HUES48 (cell line): ENCODE measurements around the gene CCDC124.
"Not testable (repeated sequence)": the region's sequence is repeated elsewhere in the genome, so short reads cannot be mapped to it uniquely, and the experiment has no call there.

Experiments
- H3K27ac ChIP-seq: one replicate; pipeline ENCODE4 v1.7.0; 2013; ENCODE audit warnings: low read depth, low read length, inconsistent platforms
- H3K27me3 ChIP-seq: 2 replicates; pipeline ENCODE4 v1.6.1; 2013; ENCODE audit warnings: mild to moderate bottlenecking, low read length; ENCODE audit not compliant: control insufficient read depth, insufficient read depth
- H3K36me3 ChIP-seq: 2 replicates; pipeline ENCODE4 v1.6.1; 2013; ENCODE audit warnings: low read length; ENCODE audit not compliant: control insufficient read depth, insufficient read depth
- H3K4me1 ChIP-seq: 2 replicates; pipeline ENCODE4 v1.6.1; 2013; ENCODE audit warnings: mild to moderate bottlenecking, low read length; ENCODE audit not compliant: control insufficient read depth, insufficient read depth
- H3K4me3 ChIP-seq: 2 replicates; pipeline ENCODE4 v1.5.1; 2013; ENCODE audit warnings: mild to moderate bottlenecking, low read depth, low read length
- H3K9ac ChIP-seq: 2 replicates; pipeline ENCODE4 v1.6.1; 2013; ENCODE audit warnings: mild to moderate bottlenecking, low read depth, low read length, moderate library complexity
- H3K9me3 ChIP-seq: 2 replicates; pipeline ENCODE4 v1.6.1; 2013; ENCODE audit warnings: low read length; ENCODE audit not compliant: control insufficient read depth, insufficient read depth

Gene CCDC124

DNA sequence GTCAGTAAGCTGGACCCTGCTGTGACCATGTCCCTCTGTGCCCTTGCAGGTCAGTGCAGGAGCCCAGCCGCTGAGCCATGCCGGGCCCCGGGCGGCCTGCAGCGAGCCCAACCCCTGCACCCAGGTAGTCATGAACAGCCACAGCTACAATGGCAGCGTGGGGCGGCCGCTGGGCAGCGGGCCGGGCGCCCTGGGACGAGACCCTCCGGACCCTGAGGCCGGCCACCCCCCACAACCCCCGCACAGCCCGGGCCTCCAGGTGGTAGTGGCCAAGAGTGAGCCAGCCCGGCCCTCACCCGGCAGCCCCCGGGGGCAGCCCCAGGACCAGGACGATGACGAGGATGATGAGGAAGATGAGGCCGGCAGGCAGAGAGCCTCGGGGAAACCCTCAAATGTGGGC lies 40.9 kb downstream of the CCDC124 start:
- Histone ChIP-seq H3K36me3 (peaks cover 3% of the 10 kb centered on the region; the same call in 1 of the 2 replicates), H3K4me1 (no peaks in the 10 kb centered on the region), H3K4me3 (no peak overlapping the region), H3K27me3 (no peaks in the 10 kb centered on the region), H3K9ac (no peak overlapping the region), H3K9me3 (no peaks in the 10 kb centered on the region), H3K27ac (no peak overlapping the region)

DNA sequence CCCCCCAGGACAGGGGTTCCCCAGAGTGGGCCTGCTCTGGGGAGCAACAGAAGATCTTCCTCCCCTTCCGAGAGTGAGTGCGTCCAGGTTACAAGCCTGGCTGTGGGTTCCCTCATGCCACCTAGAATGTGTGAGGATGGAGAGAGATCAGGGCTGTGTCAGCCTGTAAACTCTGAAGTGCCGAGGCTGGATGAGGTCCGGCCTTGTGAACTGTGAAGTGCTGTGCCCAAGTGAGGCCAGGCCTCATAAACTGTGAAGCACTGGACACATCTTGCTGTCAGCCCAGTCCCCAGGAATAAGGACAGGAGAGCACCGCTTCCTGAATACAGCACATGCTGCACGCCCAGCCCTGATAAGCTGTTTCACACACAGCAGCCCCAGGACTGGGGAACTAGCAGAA lies 41.7 kb downstream of the CCDC124 start:
- no peak overlapping the region for H3K4me3 ChIP-seq
- peaks cover 3% of the 10 kb centered on the region; the same call in 1 of the 2 replicates for H3K36me3 ChIP-seq
- no peaks in the 10 kb centered on the region for H3K27me3 ChIP-seq
- no peaks in the 10 kb centered on the region for H3K9me3 ChIP-seq
- H3K9ac ChIP-seq, result no peak overlapping the region
- H3K4me1 ChIP-seq, result no peaks in the 10 kb centered on the region
- H3K27ac ChIP-seq, result no peak overlapping the region

DNA sequence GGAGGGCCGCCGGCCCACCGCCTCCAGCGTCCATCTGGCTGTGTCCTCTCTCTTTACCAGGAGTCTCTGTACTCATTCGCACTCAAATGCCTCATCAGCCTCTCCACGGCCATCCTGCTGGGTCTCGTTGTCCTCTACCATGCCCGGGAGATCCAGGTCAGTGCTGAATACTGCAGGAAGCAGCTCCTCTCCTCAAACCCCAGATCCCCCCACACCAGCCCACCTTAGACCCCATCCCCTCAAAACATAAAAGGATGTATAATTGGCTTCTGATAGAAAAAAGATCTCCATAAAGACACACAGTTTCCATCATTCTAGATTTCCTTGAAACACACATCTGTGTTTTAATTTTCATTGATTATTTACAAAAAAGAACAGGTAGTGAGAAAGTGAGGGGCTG lies 42.2 kb downstream of the CCDC124 start:
- peaks cover 3% of the 10 kb centered on the region; the same call in 1 of the 2 replicates for H3K36me3 ChIP-seq
- no peak overlapping the region for H3K9ac ChIP-seq
- H3K27me3 ChIP-seq, result no peaks in the 10 kb centered on the region
- H3K27ac ChIP-seq, result no peak overlapping the region
- H3K9me3 ChIP-seq, result no peaks in the 10 kb centered on the region
- H3K4me3 ChIP-seq, result no peak overlapping the region
- H3K4me1 ChIP-seq, result no peaks in the 10 kb centered on the region

DNA sequence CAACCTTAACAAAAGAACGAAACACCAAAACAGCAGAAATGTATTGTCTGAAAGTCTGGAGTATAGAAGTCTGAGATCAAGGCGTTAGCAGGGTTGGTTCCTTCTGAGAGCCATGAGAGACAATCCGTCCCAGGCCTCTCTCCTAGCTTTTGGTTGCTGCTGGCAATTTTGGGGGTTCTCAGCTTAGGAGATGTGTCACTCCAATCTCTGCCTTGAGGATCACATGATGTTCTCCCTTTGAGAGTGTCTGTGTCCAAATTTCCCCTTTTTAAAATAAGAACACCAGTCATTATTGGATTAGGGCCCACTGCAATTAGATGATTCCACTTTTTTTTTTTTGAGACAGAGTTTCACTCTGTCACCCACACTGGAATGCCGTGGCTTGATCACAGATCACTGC lies 44.2 kb downstream of the CCDC124 start:
- Histone ChIP-seq H3K4me1 (no peaks in the 10 kb centered on the region), H3K9ac (no peak overlapping the region), H3K9me3 (no peaks in the 10 kb centered on the region), H3K4me3 (no peak overlapping the region), H3K27ac (no peak overlapping the region), H3K36me3 (peaks cover 3% of the 10 kb centered on the region; the same call in 1 of the 2 replicates), H3K27me3 (no peaks in the 10 kb centered on the region)

DNA sequence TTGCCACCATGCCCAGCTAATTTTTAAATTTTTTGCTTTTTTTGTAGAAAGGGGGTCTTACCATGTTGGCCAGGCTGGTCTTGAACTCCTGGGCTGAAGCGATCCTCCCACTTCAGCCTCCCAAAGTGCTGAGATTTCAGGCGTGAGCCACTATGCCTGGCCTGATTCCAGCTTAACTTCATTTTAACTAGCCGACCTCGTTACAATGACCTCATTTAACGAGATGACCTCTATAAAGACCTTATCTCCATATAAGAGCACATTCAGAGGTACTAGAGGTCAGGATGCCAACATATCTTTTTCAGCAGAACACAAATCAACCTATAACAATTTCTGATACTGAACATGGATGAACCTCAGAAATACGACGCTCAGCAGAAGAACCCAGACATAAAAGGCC lies 44.7 kb downstream of the CCDC124 start:
- Histone ChIP-seq H3K4me1 (no peaks in the 10 kb centered on the region), H3K27ac (no peak overlapping the region), H3K36me3 (peaks cover 3% of the 10 kb centered on the region; the same call in 1 of the 2 replicates), H3K4me3 (no peak overlapping the region), H3K9me3 (no peaks in the 10 kb centered on the region), H3K27me3 (no peaks in the 10 kb centered on the region), H3K9ac (no peak overlapping the region)

DNA sequence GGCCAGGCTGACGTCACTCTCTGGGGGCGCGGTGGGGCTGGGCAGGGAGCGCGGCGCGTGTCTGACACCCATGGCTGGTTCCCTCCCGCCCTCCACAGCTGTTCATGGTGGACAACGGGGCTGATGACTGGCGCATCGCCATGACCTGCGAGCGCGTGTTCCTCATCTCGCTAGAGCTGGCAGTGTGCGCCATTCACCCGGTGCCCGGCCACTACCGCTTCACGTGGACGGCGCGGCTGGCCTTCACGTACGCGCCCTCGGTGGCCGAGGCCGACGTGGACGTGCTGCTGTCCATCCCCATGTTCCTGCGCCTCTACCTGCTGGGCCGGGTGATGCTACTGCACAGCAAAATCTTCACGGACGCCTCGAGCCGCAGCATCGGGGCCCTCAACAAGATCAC lies 48.8 kb downstream of the CCDC124 start:
- H3K9me3 ChIP-seq, result no peaks in the 10 kb centered on the region

DNA sequence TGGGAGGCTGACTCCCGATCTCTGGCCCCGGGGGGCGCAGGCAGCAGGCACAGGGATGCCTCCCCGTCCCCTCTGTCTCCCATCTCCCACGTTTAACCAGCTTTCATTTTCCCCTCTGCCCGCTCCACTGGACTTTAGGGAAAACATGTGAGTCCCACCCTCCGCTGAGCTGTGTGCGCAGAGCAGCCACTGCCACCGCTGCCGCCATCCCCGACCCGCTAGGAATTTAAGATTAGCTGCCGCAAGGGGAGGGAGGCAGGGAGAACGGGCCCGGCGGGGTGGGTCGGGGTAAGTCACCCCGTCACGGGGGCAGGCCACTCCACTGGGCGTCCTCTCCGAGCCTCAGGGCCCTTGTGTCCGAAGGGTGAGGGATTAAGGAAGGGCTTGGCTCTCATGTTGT lies 49.6 kb downstream of the CCDC124 start:
- Histone ChIP-seq H3K9me3 (no peaks in the 10 kb centered on the region), H3K27me3 (no peaks in the 10 kb centered on the region), H3K4me3 (no peak overlapping the region)

More for the DNA sequence above, 48.8 kb downstream of the CCDC124 start:
- H3K36me3 ChIP-seq, result peaks cover 3% of the 10 kb centered on the region; the same call in 1 of the 2 replicates
- H3K4me3 ChIP-seq, result no peak overlapping the region
- H3K27me3 ChIP-seq, result no peaks in the 10 kb centered on the region
- H3K9ac ChIP-seq, result no peak overlapping the region
- H3K4me1 ChIP-seq, result no peaks in the 10 kb centered on the region
- no peak overlapping the region for H3K27ac ChIP-seq

DNA sequence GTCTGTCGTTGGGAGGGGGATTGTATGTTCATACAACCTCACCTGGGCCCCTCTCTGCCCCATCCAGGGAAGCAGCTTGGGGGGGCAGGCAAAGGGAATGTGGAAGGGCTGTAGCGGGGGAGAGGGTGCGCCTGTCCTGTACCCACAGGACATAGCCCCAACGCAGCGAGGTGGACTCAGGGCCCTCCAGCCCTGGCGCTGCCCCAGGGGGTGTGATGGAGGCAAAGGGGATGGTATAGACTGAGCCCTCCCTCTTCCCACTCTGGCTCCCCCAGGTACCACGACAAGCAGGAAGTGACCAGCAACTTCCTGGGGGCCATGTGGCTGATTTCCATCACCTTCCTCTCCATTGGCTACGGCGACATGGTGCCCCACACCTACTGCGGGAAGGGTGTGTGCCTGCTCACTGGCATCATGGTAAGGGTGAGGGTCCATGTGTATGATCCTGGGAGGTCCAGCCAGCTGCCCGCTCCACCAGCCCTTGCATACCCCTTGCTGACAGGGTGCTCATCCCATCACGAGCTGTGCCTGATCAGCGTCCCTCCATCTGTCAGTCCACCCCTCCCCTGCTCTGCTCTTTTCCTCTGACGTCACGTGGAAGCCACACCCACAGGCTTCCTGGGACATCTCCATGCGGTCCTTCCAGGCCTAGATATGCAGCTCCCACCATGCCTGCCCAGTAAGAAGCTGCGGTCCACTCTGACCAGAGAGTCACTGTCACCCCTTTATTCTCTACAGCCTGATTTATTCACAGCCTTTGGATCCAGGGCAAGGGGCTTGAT lies 52.4 kb downstream of the CCDC124 start:
- H3K27ac ChIP-seq, result no peak overlapping the region
- no peaks in the 10 kb centered on the region for H3K27me3 ChIP-seq
- H3K36me3 ChIP-seq, result no peaks in the 10 kb centered on the region
- no peak overlapping the region for H3K9ac ChIP-seq
- no peaks in the 10 kb centered on the region for H3K4me1 ChIP-seq
- no peak overlapping the region for H3K4me3 ChIP-seq
- no peaks in the 10 kb centered on the region for H3K9me3 ChIP-seq

More for the DNA sequence above, 49.6 kb downstream of the CCDC124 start:
- Histone ChIP-seq H3K9ac (no peak overlapping the region), H3K27ac (no peak overlapping the region), H3K36me3 (peaks cover 3% of the 10 kb centered on the region; the same call in 1 of the 2 replicates), H3K4me1 (no peaks in the 10 kb centered on the region)

DNA sequence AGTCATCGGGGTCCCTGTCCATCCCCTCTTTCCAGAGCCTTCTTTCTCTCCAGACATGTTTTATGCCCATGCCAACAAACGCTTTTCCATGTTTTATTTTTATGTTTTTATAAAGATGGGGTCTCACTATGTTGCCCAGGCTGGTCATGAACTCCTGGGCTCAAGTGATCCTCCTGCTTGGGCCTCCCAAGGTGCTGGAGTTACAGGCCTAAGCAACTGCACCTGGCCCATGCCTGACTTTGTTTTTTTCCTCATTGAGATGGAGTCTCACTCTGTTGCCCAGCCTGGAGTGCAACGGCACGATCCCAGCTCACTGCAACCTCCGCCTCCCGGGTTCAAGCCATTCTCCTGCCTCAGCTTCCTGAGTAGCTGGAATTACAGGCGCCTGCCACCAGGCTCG lies 53.8 kb downstream of the CCDC124 start:
- not testable (repeated sequence) for H3K36me3 ChIP-seq

DNA sequence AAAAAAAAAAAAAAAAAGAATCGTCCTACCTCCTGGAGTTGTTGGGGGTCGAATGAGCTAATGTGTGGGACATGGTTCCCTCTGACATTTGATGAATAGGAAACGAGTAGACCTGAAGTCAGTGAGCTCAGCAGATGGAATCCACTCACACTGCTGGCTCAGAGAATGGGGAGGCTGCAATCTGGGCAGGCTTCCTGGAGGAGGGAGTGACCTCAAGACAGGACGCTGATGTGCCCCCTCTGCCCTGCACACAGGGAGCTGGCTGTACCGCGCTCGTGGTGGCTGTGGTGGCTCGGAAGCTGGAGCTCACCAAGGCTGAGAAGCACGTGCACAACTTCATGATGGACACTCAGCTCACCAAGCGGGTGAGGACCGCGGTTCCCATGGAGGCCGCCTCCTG lies 55.3 kb downstream of the CCDC124 start:
- no peaks in the 10 kb centered on the region for H3K36me3 ChIP-seq
- no peaks in the 10 kb centered on the region for H3K4me1 ChIP-seq
- no peaks in the 10 kb centered on the region for H3K9me3 ChIP-seq
- H3K4me3 ChIP-seq, result no peak overlapping the region
- H3K27ac ChIP-seq, result no peak overlapping the region
- H3K9ac ChIP-seq, result no peak overlapping the region
- no peaks in the 10 kb centered on the region for H3K27me3 ChIP-seq

More for the DNA sequence above, 53.8 kb downstream of the CCDC124 start:
- H3K4me1 ChIP-seq, H3K4me3 ChIP-seq, H3K27me3 ChIP-seq, H3K9me3 ChIP-seq, H3K9ac ChIP-seq, H3K27ac ChIP-seq: not testable (repeated sequence)

DNA sequence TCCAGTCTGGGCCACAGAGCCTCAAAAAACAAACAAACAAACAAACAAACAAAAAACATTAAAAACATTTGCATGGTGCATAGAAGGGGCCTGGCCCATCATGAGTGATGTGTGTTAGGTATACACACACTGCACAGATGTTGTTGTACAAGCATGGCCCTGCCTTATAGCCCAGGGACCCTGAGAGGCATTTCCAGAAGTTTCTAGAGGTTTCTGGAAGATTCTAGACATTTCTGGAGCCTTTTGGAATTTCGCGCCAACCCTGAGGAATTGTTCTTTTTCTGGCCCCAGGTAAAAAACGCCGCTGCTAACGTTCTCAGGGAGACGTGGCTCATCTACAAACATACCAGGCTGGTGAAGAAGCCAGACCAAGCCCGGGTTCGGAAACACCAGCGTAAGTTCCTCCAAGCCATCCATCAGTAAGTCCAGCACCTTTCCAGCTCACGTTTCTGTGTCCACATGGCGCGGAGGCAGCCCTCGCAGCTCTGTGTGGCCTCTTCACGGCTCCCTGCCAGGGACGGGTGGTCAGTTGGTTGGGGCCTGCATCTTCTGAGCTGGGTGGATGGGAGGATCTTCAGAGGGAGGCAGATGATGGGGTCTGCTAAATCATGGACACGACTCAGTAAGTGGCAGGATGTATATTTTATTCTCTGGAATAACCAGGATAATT lies 56.7 kb downstream of the CCDC124 start:
- Histone ChIP-seq H3K27ac (no peak overlapping the region), H3K9ac (no peak overlapping the region), H3K4me1 (no peaks in the 10 kb centered on the region), H3K27me3 (no peaks in the 10 kb centered on the region), H3K9me3 (no peaks in the 10 kb centered on the region), H3K4me3 (no peak overlapping the region), H3K36me3 (no peaks in the 10 kb centered on the region)
